B cell (primary cell): ENCODE results near the gene MCM3AP. TPM values are rescaled to one million over a fixed set of nuclear protein-coding genes. Genes with fewer than 3 reads are reported as not detected.

Experiments
- ATAC-seq: fragments of 200-7000 bp; cut with Tn5 transposase; one replicate; pipeline ENCODE4 v1.10.0; 2021; ENCODE audit warnings: low read depth, mild to moderate bottlenecking, moderate number of reproducible peaks, moderate library complexity
- CTCF ChIA-PET: fragments of 350-600 bp; sonication (Branson Sonifier 250); formaldehyde crosslinking; loops from one replicate; lab custom pipeline; 2021; ENCODE audit warnings: antibody characterized with exemption, inconsistent platforms; lab: Charles Lee
- POLR2A ChIA-PET: fragments of 350-600 bp; sonication (Branson Sonifier 250); formaldehyde crosslinking; loops from one replicate; lab custom pipeline; 2021; ENCODE audit warnings: antibody characterized with exemption; lab: Charles Lee
- DNase-seq: peaks from one replicate; pipeline ENCODE4 v3.0.0; 2013
- H2AFZ ChIP-seq: 2 replicates; pipeline ENCODE4 v1.6.1; 2012; ENCODE audit warnings: mild to moderate bottlenecking, low read depth, low read length; ENCODE audit not compliant: insufficient read depth, poor library complexity, severe bottlenecking
- H3K27ac ChIP-seq, 2 donors: 1 replicate in 1 of 2; 2 replicates in 1 of 2; pipeline ENCODE4 v1.5.1; 2012 to 2013; ENCODE audit warnings: low read length in 2 of 2, mild to moderate bottlenecking in 2 of 2, moderate library complexity in 1 of 2
- H3K27me3 ChIP-seq, 4 experiments: fragments of 200-600 bp in 1 of 4; sonication (generic) in 1 of 4; replicated peaks in 1 of 4; 1 replicate in 2 of 4; 2 replicates in 2 of 4; pipeline versions ENCODE4 v1.6.1 to v1.7.0; 2013 to 2016; ENCODE audit warnings: low read length in 3 of 4, mild to moderate bottlenecking in 2 of 4, mixed read lengths in 1 of 4, moderate library complexity in 1 of 4; ENCODE audit not compliant: insufficient read depth in 4 of 4, control insufficient read depth in 3 of 4; ENCODE audit errors: control extremely low read depth in 1 of 4
- H3K36me3 ChIP-seq, 2 experiments: replicated peaks in 1 of 2; 1 replicate in 1 of 2; 2 replicates in 1 of 2; pipeline versions ENCODE4 v1.6.1 to v1.7.1; 2013; ENCODE audit warnings: low read length in 1 of 2; ENCODE audit not compliant: insufficient read depth in 2 of 2, control insufficient read depth in 1 of 2; ENCODE audit errors: control extremely low read depth in 1 of 2, extremely low read depth in 1 of 2
- H3K4me1 ChIP-seq, 2 donors: fragments of 200-600 bp in 1 of 2; sonication (generic) in 1 of 2; 1 replicate in 1 of 2; 2 replicates in 1 of 2; pipeline versions ENCODE4 v1.5.1 to v1.6.1; 2013 to 2017; ENCODE audit warnings: low read length in 2 of 2; ENCODE audit not compliant: control insufficient read depth in 2 of 2, insufficient read depth in 2 of 2
- H3K4me2 ChIP-seq: replicated peaks from 2 replicates; pipeline ENCODE3; 2012; ENCODE audit warnings: mild to moderate bottlenecking, low read depth, low read length; ENCODE audit not compliant: poor library complexity, severe bottlenecking
- H3K4me3 ChIP-seq, 5 experiments: fragments of 200-600 bp in 1 of 5; sonication (generic) in 1 of 5; 1 replicate in 3 of 5; 2 replicates in 2 of 5; pipeline versions ENCODE4 v1.5.1 to v1.7.0; 2011 to 2016; ENCODE audit warnings: low read length in 4 of 5, mild to moderate bottlenecking in 4 of 5, low read depth in 2 of 5, control low read depth in 1 of 5, moderate library complexity in 1 of 5; ENCODE audit not compliant: insufficient read depth in 1 of 5; ENCODE audit errors: control extremely low read depth in 1 of 5, extremely low read depth in 1 of 5
- H3K79me2 ChIP-seq: fragments of 200-600 bp; sonication (generic); one replicate; pipeline ENCODE4 v1.6.0; 2016; ENCODE audit warnings: low read length; ENCODE audit not compliant: control insufficient read depth, insufficient read depth
- H3K9ac ChIP-seq: fragments of 200-600 bp; sonication (generic); 2 replicates; pipeline ENCODE4 v1.6.1; 2017; ENCODE audit warnings: mild to moderate bottlenecking, low read length, moderate library complexity
- H3K9me3 ChIP-seq, 3 donors: one replicate each; pipeline versions ENCODE4 v1.6.1 to v1.7.1; 2013; ENCODE audit warnings: low read length in 2 of 3; ENCODE audit not compliant: control insufficient read depth in 2 of 3, insufficient read depth in 1 of 3; ENCODE audit errors: control extremely low read depth in 1 of 3
- H4K20me1 ChIP-seq: 2 replicates; pipeline ENCODE4 v1.6.0; 2012; ENCODE audit warnings: mild to moderate bottlenecking, low read length; ENCODE audit not compliant: insufficient read depth, control insufficient read depth, poor library complexity, severe bottlenecking
- H3K27ac Mint-ChIP-seq: one replicate; pipeline ENCODE4 v1.8.0; 2021; ENCODE audit warnings: mixed read lengths
- H3K27me3 Mint-ChIP-seq: one replicate; pipeline ENCODE4 v1.8.0; 2021; ENCODE audit warnings: mixed read lengths
- H3K4me1 Mint-ChIP-seq: one replicate; pipeline ENCODE4 v1.8.0; 2021; ENCODE audit warnings: mixed read lengths
- H3K4me3 Mint-ChIP-seq: one replicate; pipeline ENCODE4 v1.8.0; 2021; ENCODE audit warnings: mixed read lengths
- H3K9me3 Mint-ChIP-seq: one replicate; pipeline ENCODE4 v1.8.0; 2022; ENCODE audit warnings: mixed read lengths; ENCODE audit not compliant: insufficient read depth
- EZH2 ChIP-seq: IDR thresholded peaks from 2 replicates; pipeline ENCODE4 v1.6.1; 2012; ENCODE audit warnings: borderline replicate concordance, low read depth, mild to moderate bottlenecking, moderate library complexity, low read length; ENCODE audit not compliant: insufficient read depth, poor library complexity, severe bottlenecking
- WGBS: methylation state at CpG from one replicate; pipeline ENCODE4 v1.1.5; 2013; ENCODE audit warnings: missing lambda C conversion rate; ENCODE audit not compliant: insufficient coverage; 5-methylcytosine and 5-hydroxymethylcytosine counted together
- intact Hi-C: fragments of 100-400 bp; cut with micrococcal nuclease; formaldehyde crosslinking; loops from one replicate; pipeline ENCODE4 v1.10.0; 2022
- polyA plus RNA-seq: library from polyadenylated mRNA; depleted of rRNA; stranded (reverse); fragments of >200 nt; gene quantifications from 2 replicates; pipeline ENCODE4 v1.2.3, GENCODE V29; 2012
- total RNA-seq, 2 donors: library from RNA; stranded (reverse); fragments of 120-200 nt in 1 of 2; gene quantifications; 1 replicate in 1 of 2; 2 replicates in 1 of 2; pipeline versions ENCODE4 v1.2.3 to v1.2.4, GENCODE V29; 2013 to 2022
- TF ChIP-seq, protein P1 (sequence below): fragments of 200-600 bp; IDR thresholded peaks from one replicate; pipeline ENCODE4 v1.8.0; 2022; ENCODE audit warnings: antibody characterized with exemption, mild to moderate bottlenecking

Gene MCM3AP
- total and polyA plus RNA-seq, 2 donors (not counting 1 experiment from before 2014, with no cell fraction given): 61.7 to 180 TPM

DNA sequence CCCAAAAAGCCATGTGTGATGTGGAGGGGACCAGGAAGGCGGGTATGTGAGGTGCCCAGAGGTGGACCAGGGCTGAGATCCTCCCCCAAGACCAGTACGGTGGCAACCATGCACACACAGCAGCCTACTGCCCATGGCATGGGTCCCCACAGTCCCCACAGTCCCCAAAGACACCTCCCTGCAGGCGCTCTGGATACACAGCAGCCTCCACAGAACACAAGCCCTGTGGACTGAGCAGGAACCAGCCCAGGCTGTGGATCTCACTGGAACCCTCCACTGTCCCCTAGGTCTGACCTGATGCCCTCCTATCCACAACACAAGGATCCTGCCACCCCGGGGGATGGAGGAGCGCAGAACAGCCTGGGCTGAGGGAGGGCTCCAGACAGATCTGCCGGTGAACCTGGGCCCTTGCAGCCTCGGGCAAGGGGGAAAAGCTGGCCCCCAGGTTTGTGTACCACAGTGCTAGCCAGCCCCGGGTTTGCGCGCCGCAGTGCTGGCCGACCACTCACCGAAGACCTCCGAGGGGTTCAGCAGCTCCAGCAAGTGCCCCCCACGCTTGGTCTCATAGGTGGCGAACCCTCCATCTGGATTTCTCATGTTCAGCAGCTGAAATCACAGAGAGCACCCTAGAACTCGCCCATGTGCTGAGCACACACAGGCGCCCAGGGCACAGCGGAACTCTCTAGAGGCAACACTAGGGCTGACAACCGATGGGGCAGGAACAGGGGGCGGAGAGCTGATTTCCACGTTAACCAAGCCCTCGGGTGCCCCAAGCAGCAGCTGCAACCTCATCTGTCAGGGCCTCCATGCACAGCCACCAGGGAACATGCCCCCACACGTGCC is 79.0 kb downstream of the MCM3AP start:
- peaks cover 1 to 3% of the 10 kb centered on the region in 2 experiments for H3K36me3 ChIP-seq
- CTCF ChIA-PET: no interaction called here

DNA sequence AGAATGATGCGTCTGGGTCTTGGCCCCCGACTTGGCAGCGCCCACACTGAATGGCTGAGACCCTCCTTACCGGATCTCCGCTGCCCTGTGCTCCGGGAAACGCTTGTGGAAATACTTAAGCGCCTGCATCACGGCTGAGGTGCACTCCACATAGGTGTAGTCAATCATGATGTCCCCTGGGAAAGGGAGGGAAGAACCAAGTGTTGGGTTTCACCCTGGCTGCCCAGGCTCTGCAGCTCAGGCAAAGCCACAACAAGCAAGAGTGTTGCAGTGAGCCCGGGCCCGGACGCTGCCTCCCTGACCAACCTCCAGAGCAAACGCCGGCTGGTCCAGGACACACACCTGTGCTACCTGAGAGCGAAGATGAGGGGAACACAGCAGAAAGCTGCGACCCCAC is 79.6 kb downstream of the MCM3AP start:
- H4K20me1 ChIP-seq: no peaks in the 10 kb centered on the region
- H3K27me3 Mint-ChIP-seq: no peaks in the 10 kb centered on the region
- 97% methylated on average over 15 of the region's 16 CpGs for WGBS
- H3K4me3 ChIP-seq: no peak overlapping the region
- TF ChIP-seq, protein P1, sequence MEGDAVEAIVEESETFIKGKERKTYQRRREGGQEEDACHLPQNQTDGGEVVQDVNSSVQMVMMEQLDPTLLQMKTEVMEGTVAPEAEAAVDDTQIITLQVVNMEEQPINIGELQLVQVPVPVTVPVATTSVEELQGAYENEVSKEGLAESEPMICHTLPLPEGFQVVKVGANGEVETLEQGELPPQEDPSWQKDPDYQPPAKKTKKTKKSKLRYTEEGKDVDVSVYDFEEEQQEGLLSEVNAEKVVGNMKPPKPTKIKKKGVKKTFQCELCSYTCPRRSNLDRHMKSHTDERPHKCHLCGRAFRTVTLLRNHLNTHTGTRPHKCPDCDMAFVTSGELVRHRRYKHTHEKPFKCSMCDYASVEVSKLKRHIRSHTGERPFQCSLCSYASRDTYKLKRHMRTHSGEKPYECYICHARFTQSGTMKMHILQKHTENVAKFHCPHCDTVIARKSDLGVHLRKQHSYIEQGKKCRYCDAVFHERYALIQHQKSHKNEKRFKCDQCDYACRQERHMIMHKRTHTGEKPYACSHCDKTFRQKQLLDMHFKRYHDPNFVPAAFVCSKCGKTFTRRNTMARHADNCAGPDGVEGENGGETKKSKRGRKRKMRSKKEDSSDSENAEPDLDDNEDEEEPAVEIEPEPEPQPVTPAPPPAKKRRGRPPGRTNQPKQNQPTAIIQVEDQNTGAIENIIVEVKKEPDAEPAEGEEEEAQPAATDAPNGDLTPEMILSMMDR: no peak
- no peak for TF ChIP-seq EZH2
- H3K27me3 ChIP-seq: no peaks in the 10 kb centered on the region
- DNase-seq (no peak), ATAC-seq (no peak)
- H3K9me3 Mint-ChIP-seq: no peaks in the 10 kb centered on the region
- intact Hi-C loops: no loop called here
- no peaks in the 10 kb centered on the region for H3K4me1 Mint-ChIP-seq
- no peaks in the 10 kb centered on the region for H3K4me1 ChIP-seq
- no peak overlapping the region for H3K4me3 Mint-ChIP-seq
- H3K9ac ChIP-seq: no peak overlapping the region
- H3K36me3 ChIP-seq: peaks cover 1 to 3% of the 10 kb centered on the region in 2 experiments
- ChIA-PET CTCF (no interaction called here), POLR2A (no interaction called here)
- H3K9me3 ChIP-seq: no peaks in the 10 kb centered on the region
- H3K27ac ChIP-seq: no peak overlapping the region
- no peak overlapping the region for H2AFZ ChIP-seq
- H3K4me2 ChIP-seq: no peak overlapping the region
- no peaks in the 10 kb centered on the region for H3K79me2 ChIP-seq
- no peak overlapping the region for H3K27ac Mint-ChIP-seq

More for the DNA sequence above, 79.0 kb downstream of the MCM3AP start:
- Mint-ChIP-seq H3K4me3 (no peak overlapping the region), H3K27ac (no peak overlapping the region), H3K4me1 (no peaks in the 10 kb centered on the region), H3K27me3 (no peaks in the 10 kb centered on the region), H3K9me3 (no peaks in the 10 kb centered on the region)
- H3K4me3 ChIP-seq: no peak overlapping the region
- ATAC-seq (no peak), DNase-seq (no peak)
- no peak overlapping the region for H3K27ac ChIP-seq
- no peaks in the 10 kb centered on the region for H4K20me1 ChIP-seq
- no peaks in the 10 kb centered on the region for H3K79me2 ChIP-seq
- POLR2A ChIA-PET: interaction anchor here (0.6 kb wide), 1 partner anchor 22 kb away, joined by 5 read pairs; the partner anchor contains the start of gene LSS
- intact Hi-C loops: no loop called here
- no peaks in the 10 kb centered on the region for H3K27me3 ChIP-seq
- H3K4me2 ChIP-seq: no peak overlapping the region
- TF ChIP-seq, protein P1: no peak
- TF ChIP-seq EZH2: no peak
- WGBS: 96% methylated on average over 24 of the region's 24 CpGs
- no peak overlapping the region for H2AFZ ChIP-seq
- H3K4me1 ChIP-seq: no peaks in the 10 kb centered on the region
- no peaks in the 10 kb centered on the region for H3K9me3 ChIP-seq
- H3K9ac ChIP-seq: no peak overlapping the region
